Stimulated activated effector memory CD8-positive, alpha-beta T cell treated with anti-CD3 and anti-CD28 coated beads, Interleukin-12 subunit alpha, Interleukin-12 subunit beta, amount 100 ng/mL, for 72 hours (primary cell): ENCODE results near the gene IL12RB1.
"Not testable (repeated sequence)": the region's sequence is repeated elsewhere in the genome, so short reads cannot be mapped to it uniquely, and the experiment has no call there.

Experiments
- ATAC-seq: fragments of 150-1000 bp; cut with Tn5 transposase; 2 replicates; pipeline ENCODE4 v1.10.0; 2021
- DNase-seq, 2 donors: peaks; one replicate each; pipeline ENCODE4 v3.0.0; 2021 to 2022; ENCODE audit warnings: low spot score in 2 of 2
- H3K27ac Mint-ChIP-seq: one replicate; pipeline ENCODE4 v1.8.0; 2022; ENCODE audit warnings: mild to moderate bottlenecking, mixed read lengths
- H3K36me3 Mint-ChIP-seq: one replicate; pipeline ENCODE4 v1.8.0; 2022; ENCODE audit warnings: mild to moderate bottlenecking, mixed read lengths
- H3K4me1 Mint-ChIP-seq: one replicate; pipeline ENCODE4 v1.8.0; 2022; ENCODE audit warnings: mixed read lengths
- H3K4me3 Mint-ChIP-seq: one replicate; pipeline ENCODE4 v1.8.0; 2022; ENCODE audit warnings: mild to moderate bottlenecking, mixed read lengths
- H3K9me3 Mint-ChIP-seq: one replicate; pipeline ENCODE4 v1.8.0; 2022; ENCODE audit warnings: mixed read lengths

IL12RB1 gene

GRCh38 chr19:18118420-18119012 is 31.8 kb upstream of the IL12RB1 start:
- Mint-ChIP-seq H3K27ac (peak overlapping the region; percentile 94), H3K4me3 (peak overlapping the region; percentile 73), H3K36me3 (peaks cover 59% of the 10 kb centered on the region), H3K9me3 (no peaks in the 10 kb centered on the region), H3K4me1 (peaks cover 49% of the 10 kb centered on the region)
- ATAC-seq (no peak), DNase-seq (no peak)

- peaks cover 55% of the 10 kb centered on the region for H3K36me3 Mint-ChIP-seq
Measured at GRCh38 chr19:18117692-18118378, 31.1 kb upstream of the IL12RB1 start.

GRCh38 chr19:18117364-18117691 is 30.6 kb upstream of the IL12RB1 start:
- ATAC-seq: no peak
- peak overlapping the region; percentile 86 for H3K27ac Mint-ChIP-seq
- peaks cover 57% of the 10 kb centered on the region for H3K4me1 Mint-ChIP-seq

More at GRCh38 chr19:18117692-18118378, 31.1 kb upstream of the IL12RB1 start:
- Mint-ChIP-seq H3K4me3 (peak overlapping the region; percentile 73), H3K9me3 (no peaks in the 10 kb centered on the region), H3K4me1 (peaks cover 54% of the 10 kb centered on the region), H3K27ac (peak overlapping the region; percentile 94)
- ATAC-seq: peak; percentile 89
- DNase-seq: peak; percentile 97 to 98

GRCh38 chr19:18114483-18114882 is 27.7 kb upstream of the IL12RB1 start:
- H3K36me3 Mint-ChIP-seq: peaks cover 52% of the 10 kb centered on the region
- no peak overlapping the region for H3K27ac Mint-ChIP-seq
- no peak for ATAC-seq
- no peak overlapping the region for H3K4me3 Mint-ChIP-seq
- H3K4me1 Mint-ChIP-seq: peaks cover 46% of the 10 kb centered on the region
- DNase-seq: no peak
- no peaks in the 10 kb centered on the region for H3K9me3 Mint-ChIP-seq

More at GRCh38 chr19:18117364-18117691, 30.6 kb upstream of the IL12RB1 start:
- H3K9me3 Mint-ChIP-seq: no peaks in the 10 kb centered on the region
- peak overlapping the region; percentile 73 for H3K4me3 Mint-ChIP-seq
- H3K36me3 Mint-ChIP-seq: peaks cover 55% of the 10 kb centered on the region
- DNase-seq: no peak

- peaks cover 57% of the 10 kb centered on the region for H3K36me3 Mint-ChIP-seq
- no peak overlapping the region for H3K27ac Mint-ChIP-seq
- H3K4me3 Mint-ChIP-seq: no peak overlapping the region
- ATAC-seq (no peak), DNase-seq (no peak)
- H3K4me1 Mint-ChIP-seq: peaks cover 46% of the 10 kb centered on the region
- no peaks in the 10 kb centered on the region for H3K9me3 Mint-ChIP-seq
Measured at GRCh38 chr19:18113827-18114226, 27.1 kb upstream of the IL12RB1 start.

- Mint-ChIP-seq H3K4me1 (peaks cover 41% of the 10 kb centered on the region), H3K36me3 (peaks cover 58% of the 10 kb centered on the region), H3K9me3 (no peaks in the 10 kb centered on the region), H3K27ac (no peak overlapping the region), H3K4me3 (no peak overlapping the region)
- peak; percentile 58 for ATAC-seq
- peak; percentile 68 to 88 for DNase-seq
Measured at GRCh38 chr19:18112989-18113478, 26.3 kb upstream of the IL12RB1 start.

GRCh38 chr19:18110609-18111232 is 24.0 kb upstream of the IL12RB1 start:
- peak overlapping the region; percentile 74 for H3K4me3 Mint-ChIP-seq
- no peaks in the 10 kb centered on the region for H3K9me3 Mint-ChIP-seq
- ATAC-seq: no peak
- no peak for DNase-seq
- no peak overlapping the region for H3K27ac Mint-ChIP-seq
- H3K4me1 Mint-ChIP-seq: peaks cover 35% of the 10 kb centered on the region
- H3K36me3 Mint-ChIP-seq: peaks cover 54% of the 10 kb centered on the region

- DNase-seq: peak; percentile 43 to 80
- H3K27ac Mint-ChIP-seq: peak overlapping the region; percentile 57
- peaks cover 48% of the 10 kb centered on the region for H3K36me3 Mint-ChIP-seq
Measured at GRCh38 chr19:18109733-18110608, 23.2 kb upstream of the IL12RB1 start.

GRCh38 chr19:18109341-18109732 is 22.6 kb upstream of the IL12RB1 start:
- DNase-seq: no peak
- Mint-ChIP-seq H3K27ac (peak overlapping the region; percentile 57), H3K36me3 (peaks cover 43% of the 10 kb centered on the region), H3K4me3 (peak overlapping the region; percentile 74), H3K4me1 (peaks cover 29% of the 10 kb centered on the region), H3K9me3 (no peaks in the 10 kb centered on the region)
- no peak for ATAC-seq

More at GRCh38 chr19:18109733-18110608, 23.2 kb upstream of the IL12RB1 start:
- peak overlapping the region; percentile 74 for H3K4me3 Mint-ChIP-seq
- no peaks in the 10 kb centered on the region for H3K9me3 Mint-ChIP-seq
- peaks cover 28% of the 10 kb centered on the region for H3K4me1 Mint-ChIP-seq
- peak; percentile 79 for ATAC-seq

- Mint-ChIP-seq H3K4me3 (peak overlapping the region; percentile 74), H3K36me3 (peaks cover 39% of the 10 kb centered on the region), H3K27ac (peak overlapping the region; percentile 57), H3K4me1 (peaks cover 30% of the 10 kb centered on the region), H3K9me3 (no peaks in the 10 kb centered on the region)
- DNase-seq: no peak
- no peak for ATAC-seq
Measured at GRCh38 chr19:18108897-18109296, 22.2 kb upstream of the IL12RB1 start.

GRCh38 chr19:18107235-18107634 is 20.5 kb upstream of the IL12RB1 start:
- H3K36me3 Mint-ChIP-seq: peaks cover 36% of the 10 kb centered on the region
- DNase-seq (no peak), ATAC-seq (no peak)
- H3K9me3 Mint-ChIP-seq: no peaks in the 10 kb centered on the region
- peaks cover 28% of the 10 kb centered on the region for H3K4me1 Mint-ChIP-seq
- no peak overlapping the region for H3K27ac Mint-ChIP-seq
- H3K4me3 Mint-ChIP-seq: no peak overlapping the region

GRCh38 chr19:18105259-18105658 is 18.5 kb upstream of the IL12RB1 start:
- H3K4me1 Mint-ChIP-seq: peaks cover 37% of the 10 kb centered on the region
- H3K36me3 Mint-ChIP-seq: peaks cover 37% of the 10 kb centered on the region
- not testable (repeated sequence) for DNase-seq, ATAC-seq, H3K9me3 Mint-ChIP-seq, H3K27ac Mint-ChIP-seq, H3K4me3 Mint-ChIP-seq

GRCh38 chr19:18104793-18105131 is 18.0 kb upstream of the IL12RB1 start:
- H3K27ac Mint-ChIP-seq: peak overlapping the region; percentile 20
- H3K4me3 Mint-ChIP-seq: peak overlapping the region; percentile 62
- H3K4me1 Mint-ChIP-seq: peaks cover 40% of the 10 kb centered on the region

GRCh38 chr19:18102916-18103542 is 16.3 kb upstream of the IL12RB1 start:
- H3K36me3 Mint-ChIP-seq: peaks cover 48% of the 10 kb centered on the region
- H3K9me3 Mint-ChIP-seq: no peaks in the 10 kb centered on the region
- no peak overlapping the region for H3K27ac Mint-ChIP-seq
- DNase-seq (no peak), ATAC-seq (no peak)
- peak overlapping the region; percentile 62 for H3K4me3 Mint-ChIP-seq
- H3K4me1 Mint-ChIP-seq: peaks cover 46% of the 10 kb centered on the region

More at GRCh38 chr19:18104793-18105131, 18.0 kb upstream of the IL12RB1 start:
- ATAC-seq: no peak
- no peaks in the 10 kb centered on the region for H3K9me3 Mint-ChIP-seq
- H3K36me3 Mint-ChIP-seq: peaks cover 40% of the 10 kb centered on the region
- DNase-seq: no peak
